IMR-90 (cell line): ENCODE results near the gene MUCL3. TPM values are rescaled to one million over a fixed set of nuclear protein-coding genes. Genes with fewer than 3 reads are reported as not detected.

ENCODE experiments used
- ATAC-seq: fragments of 200-7000 bp; cut with Tn5 transposase; 2 replicates; pipeline ENCODE4 v1.9.1; 2020; ENCODE audit warnings: low read depth, mild to moderate bottlenecking, moderate library complexity
- BruUV-seq: library from RNA; stranded (reverse); fragments of 400-500 nt; replicated peaks from 2 replicates; lab custom pipeline; 2021; lab: Mats Ljungman, UMichigan
- CTCF ChIA-PET: fragments of 300-600 bp; formaldehyde crosslinking; extraction: SDS; loops from one replicate; lab custom pipeline; 2021; ENCODE audit warnings: antibody characterized with exemption; lab: Yijun Ruan, JAX
- POLR2A ChIA-PET: fragments of 300-600 bp; sonication (Branson Sonifier 250); formaldehyde crosslinking; loops from one replicate; lab custom pipeline; 2022; ENCODE audit warnings: antibody characterized with exemption; ENCODE audit not compliant: unreplicated experiment; lab: Charles Lee
- DNase-seq: peaks from one replicate; pipeline ENCODE4 v3.0.0; 2013
- H2AFZ ChIP-seq: replicated peaks from 2 replicates; pipeline ENCODE3; 2013; ENCODE audit warnings: low read length, mild to moderate bottlenecking; ENCODE audit not compliant: poor library complexity
- H2AK5ac ChIP-seq: 2 replicates; pipeline ENCODE4 v1.6.1; 2013; ENCODE audit warnings: low read depth, low read length, inconsistent platforms
- H2AK9ac ChIP-seq: replicated peaks from 2 replicates; pipeline ENCODE3; 2013; ENCODE audit warnings: mild to moderate bottlenecking, low read depth, low read length, moderate library complexity; ENCODE audit not compliant: poor library complexity
- H2BK120ac ChIP-seq: 2 replicates; pipeline ENCODE4 v1.6.1; 2013; ENCODE audit warnings: low read depth, low read length, inconsistent platforms
- H2BK15ac ChIP-seq: 3 replicates; pipeline ENCODE4 v1.6.1; 2013; ENCODE audit warnings: low read depth, low read length, inconsistent platforms
- H2BK20ac ChIP-seq: 2 replicates; pipeline ENCODE4 v1.6.1; 2013; ENCODE audit warnings: low read depth, mild to moderate bottlenecking, inconsistent platforms, low read length, moderate library complexity
- H2BK5ac ChIP-seq: 2 replicates; pipeline ENCODE4 v1.6.1; 2013; ENCODE audit warnings: mild to moderate bottlenecking, low read depth, low read length, inconsistent platforms; ENCODE audit not compliant: poor library complexity, severe bottlenecking
- H3K14ac ChIP-seq: replicated peaks from 2 replicates; pipeline ENCODE4 v1.6.1; 2013; ENCODE audit warnings: low read depth, low read length, inconsistent platforms
- H3K18ac ChIP-seq: 2 replicates; pipeline ENCODE4 v1.6.1; 2013; ENCODE audit warnings: low read depth, low read length, control low read depth
- H3K23ac ChIP-seq: 2 replicates; pipeline ENCODE4 v1.6.1; 2013; ENCODE audit warnings: low read depth, low read length, inconsistent platforms
- H3K27ac ChIP-seq: 2 replicates; pipeline ENCODE4 v1.5.1; 2013; ENCODE audit warnings: mild to moderate bottlenecking, control low read depth, low read length; ENCODE audit not compliant: insufficient read depth
- H3K27me3 ChIP-seq: 2 replicates; pipeline ENCODE4 v1.6.1; 2013; ENCODE audit warnings: low read length; ENCODE audit not compliant: control insufficient read depth, insufficient read depth
- H3K36me3 ChIP-seq: 2 replicates; pipeline ENCODE4 v1.6.1; 2013; ENCODE audit warnings: low read length, mixed read lengths; ENCODE audit not compliant: control insufficient read depth, insufficient read depth
- H3K4ac ChIP-seq: 2 replicates; pipeline ENCODE4 v1.6.1; 2013; ENCODE audit warnings: low read depth, low read length, inconsistent platforms
- H3K4me1 ChIP-seq: 2 replicates; pipeline ENCODE4 v1.6.1; 2013; ENCODE audit warnings: low read length, mixed read lengths; ENCODE audit not compliant: control insufficient read depth, insufficient read depth
- H3K4me2 ChIP-seq: 2 replicates; pipeline ENCODE4 v1.6.1; 2013; ENCODE audit warnings: low read depth, mild to moderate bottlenecking, control low read depth, low read length, moderate library complexity
- H3K4me3 ChIP-seq: 2 replicates; pipeline ENCODE4 v1.5.1; 2013; ENCODE audit warnings: low read depth, mild to moderate bottlenecking, control low read depth, low read length, moderate library complexity; ENCODE audit not compliant: insufficient read depth
- H3K56ac ChIP-seq: 2 replicates; pipeline ENCODE4 v1.6.1; 2013; ENCODE audit warnings: low read length, inconsistent platforms; ENCODE audit not compliant: insufficient read depth; ENCODE audit errors: extremely low read depth
- H3K79me1 ChIP-seq, 2 experiments: 2 replicates each; pipeline ENCODE4 v1.6.1; 2013; ENCODE audit warnings: low read length in 2 of 2, inconsistent platforms in 1 of 2, low read depth in 1 of 2
- H3K9ac ChIP-seq: 2 replicates; pipeline ENCODE4 v1.6.1; 2013; ENCODE audit warnings: low read depth, low read length, control low read depth
- H3K9me1 ChIP-seq: 2 replicates; pipeline ENCODE4 v1.6.1; 2013; ENCODE audit warnings: low read length, inconsistent platforms; ENCODE audit not compliant: insufficient read depth
- H3K9me3 ChIP-seq: 2 replicates; pipeline ENCODE4 v1.6.1; 2013; ENCODE audit warnings: low read length; ENCODE audit not compliant: control insufficient read depth, insufficient read depth
- H4K20me1 ChIP-seq: 2 replicates; pipeline ENCODE4 v1.6.1; 2013; ENCODE audit warnings: low read length, inconsistent platforms; ENCODE audit not compliant: insufficient read depth
- H4K5ac ChIP-seq: 2 replicates; pipeline ENCODE4 v1.6.1; 2013; ENCODE audit warnings: mild to moderate bottlenecking, low read depth, low read length, control low read depth
- H4K8ac ChIP-seq, 2 experiments: 2 replicates each; pipeline ENCODE4 v1.6.1; 2013; ENCODE audit warnings: low read depth in 2 of 2, low read length in 2 of 2, control low read depth in 1 of 2, inconsistent platforms in 1 of 2
- H4K91ac ChIP-seq: 2 replicates; pipeline ENCODE4 v1.6.1; 2013; ENCODE audit warnings: low read depth, low read length, inconsistent platforms; ENCODE audit not compliant: insufficient read depth
- CEBPB ChIP-seq: IDR thresholded peaks from 2 replicates; pipeline ENCODE4 v1.6.1; 2012; ENCODE audit warnings: low read depth, low read length, improper control_type of control experiment
- MAFK ChIP-seq: IDR thresholded peaks from 2 replicates; pipeline ENCODE4 v1.6.1; 2012; ENCODE audit warnings: low read depth, low read length, improper control_type of control experiment
- MXI1 ChIP-seq: IDR thresholded peaks from 2 replicates; pipeline ENCODE4 v1.6.1; 2012; ENCODE audit warnings: low read depth, mild to moderate bottlenecking, low read length, moderate library complexity, borderline replicate concordance
- WGBS, 2 experiments: methylation state at CpG; one replicate each; pipeline versions ENCODE4 v1.1.5 to v1.1.7; 2013; ENCODE audit warnings: missing lambda C conversion rate in 2 of 2; ENCODE audit not compliant: insufficient read length in 1 of 2; ENCODE audit errors: extremely low coverage in 2 of 2; 5-methylcytosine and 5-hydroxymethylcytosine counted together
- dilution Hi-C: fragments of 300-500 bp; cut with HindIII; formaldehyde crosslinking; loops from one replicate; pipeline ENCODE4 v1.14.3; 2018; ENCODE audit warnings: low sequenced_read_pairs; ENCODE audit not compliant: unreplicated experiment
- in situ Hi-C: fragments of 300-500 bp; cut with MboI; formaldehyde crosslinking; loops from 3 replicates; pipeline ENCODE4 v1.14.3; 2019; ENCODE audit warnings: low sequenced_read_pairs, inconsistent platforms, mixed read lengths
- intact Hi-C: fragments of 100-400 bp; cut with micrococcal nuclease; formaldehyde crosslinking; loops from 2 replicates; pipeline ENCODE4 v1.10.0; 2022
- polyA plus RNA-seq, 3 experiments: library from polyadenylated mRNA; depleted of rRNA; stranded (reverse); fragments of >200 nt; gene quantifications; 2 replicates each; pipeline ENCODE4 v1.2.3, GENCODE V29; 2012; ENCODE audit warnings: low replicate concordance in 1 of 3
- total RNA-seq: library from RNA; depleted of rRNA; stranded (reverse); fragments of >200 nt; gene quantifications from 2 replicates; pipeline ENCODE4 v1.2.3, GENCODE V29; 2012
- TF ChIP-seq, protein P1 (sequence below): fragments of 150-350 bp; IDR thresholded peaks from 2 replicates; pipeline ENCODE4 v1.6.1; 2016; ENCODE audit warnings: low read depth, mild to moderate bottlenecking, low read length, moderate library complexity, borderline replicate concordance

Gene MUCL3
- total and polyA plus RNA-seq, 2 of the 4 experiments (the other 2 are of a cell fraction) = not detected

GRCh38 chr6:30960907-30961673, 20.3 kb downstream of the MUCL3 start:
- 22 to 100% methylated on average over 1 of the region's 9 CpGs for WGBS, 2 experiments

More at GRCh38 chr6:30960907-30961673, 20.3 kb downstream of the MUCL3 start:
- Histone ChIP-seq H3K4me3 (no peak overlapping the region), H2AK9ac (no peak overlapping the region), H3K27me3 (peaks cover 51% of the 10 kb centered on the region), H4K8ac (no peak overlapping the region), H3K79me1 (no peaks in the 10 kb centered on the region), H3K9me3 (no peaks in the 10 kb centered on the region; the same call in none of the 2 replicates), H4K20me1 (no peaks in the 10 kb centered on the region), H3K27ac (no peak overlapping the region), H3K23ac (no peak overlapping the region), H2BK20ac (no peak overlapping the region), H2BK15ac (no peak overlapping the region), H3K18ac (no peak overlapping the region), H3K9ac (no peak overlapping the region), H2AK5ac (no peak overlapping the region), H3K4me1 (no peaks in the 10 kb centered on the region), H2BK5ac (no peak overlapping the region), H3K56ac (no peak overlapping the region), H4K91ac (no peak overlapping the region), H3K4me2 (no peak overlapping the region), H3K4ac (no peak overlapping the region), H2AFZ (no peak overlapping the region), H3K36me3 (no peaks in the 10 kb centered on the region), H3K9me1 (no peaks in the 10 kb centered on the region), H3K14ac (no peak overlapping the region), H2BK120ac (no peak overlapping the region), H4K5ac (no peak overlapping the region)
- ATAC-seq (peak; percentile 46), DNase-seq (peak; percentile 23)
- ChIA-PET POLR2A (no interaction called here), CTCF (interaction anchor here (0.8 to 1.7 kb wide), 4 partner anchors 19 to 119 kb away, joined by 3 to 5 read pairs (median 4); no protein-coding TSS in a partner anchor)
- dilution Hi-C loops = no loop called here
- no TSS peak for BruUV-seq
- in situ Hi-C loops = no loop called here
- intact Hi-C loops = no loop called here
- TF ChIP-seq MXI1 (no peak), MAFK (no peak), CEBPB (peak; percentile 50; the same call in 1 of the 2 replicates)
- TF ChIP-seq, protein P1, sequence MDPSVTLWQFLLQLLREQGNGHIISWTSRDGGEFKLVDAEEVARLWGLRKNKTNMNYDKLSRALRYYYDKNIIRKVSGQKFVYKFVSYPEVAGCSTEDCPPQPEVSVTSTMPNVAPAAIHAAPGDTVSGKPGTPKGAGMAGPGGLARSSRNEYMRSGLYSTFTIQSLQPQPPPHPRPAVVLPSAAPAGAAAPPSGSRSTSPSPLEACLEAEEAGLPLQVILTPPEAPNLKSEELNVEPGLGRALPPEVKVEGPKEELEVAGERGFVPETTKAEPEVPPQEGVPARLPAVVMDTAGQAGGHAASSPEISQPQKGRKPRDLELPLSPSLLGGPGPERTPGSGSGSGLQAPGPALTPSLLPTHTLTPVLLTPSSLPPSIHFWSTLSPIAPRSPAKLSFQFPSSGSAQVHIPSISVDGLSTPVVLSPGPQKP = no peak
